H9 (cell line): Measurements from ENCODE around the gene HK3. TPM values are rescaled to one million over a fixed set of nuclear protein-coding genes. Genes with fewer than 3 reads are reported as not detected.
A peak's percentile ranks its signal among the peaks of the same experiment; 100 is the strongest.

ENCODE experiments used
- DNase-seq: peaks from one replicate; pipeline ENCODE4 v3.0.0-alpha.2; 2017
- H2AFZ ChIP-seq: one replicate; pipeline ENCODE4 v1.6.1; 2013; ENCODE audit warnings: mild to moderate bottlenecking, low read length, control low read depth, moderate library complexity
- H2AK5ac ChIP-seq: 2 replicates; pipeline ENCODE4 v1.6.1; 2013; ENCODE audit warnings: low read length, control low read depth, mixed read lengths; ENCODE audit not compliant: insufficient read length
- H2BK120ac ChIP-seq: one replicate; pipeline ENCODE4 v1.6.1; 2013; ENCODE audit warnings: low read depth, mild to moderate bottlenecking, low read length, control low read depth, inconsistent platforms; ENCODE audit not compliant: poor library complexity, severe bottlenecking
- H2BK12ac ChIP-seq: 2 replicates; pipeline ENCODE4 v1.6.1; 2013; ENCODE audit warnings: low read length, control low read depth, mixed read lengths, low read depth; ENCODE audit not compliant: insufficient read length
- H2BK15ac ChIP-seq: 2 replicates; pipeline ENCODE4 v1.6.1; 2013; ENCODE audit warnings: low read depth, low read length, control low read depth
- H2BK20ac ChIP-seq: one replicate; pipeline ENCODE4 v1.6.1; 2013; ENCODE audit warnings: low read depth, mild to moderate bottlenecking, low read length, control low read depth, inconsistent platforms; ENCODE audit not compliant: poor library complexity, severe bottlenecking
- H2BK5ac ChIP-seq: 2 replicates; pipeline ENCODE4 v1.6.1; 2013; ENCODE audit warnings: low read length, control low read depth, mixed read lengths; ENCODE audit not compliant: insufficient read length
- H3K14ac ChIP-seq: 2 replicates; pipeline ENCODE4 v1.6.1; 2013; ENCODE audit warnings: low read length, control low read depth; ENCODE audit not compliant: insufficient read depth
- H3K18ac ChIP-seq: 2 replicates; pipeline ENCODE4 v1.6.1; 2013; ENCODE audit warnings: low read depth, mild to moderate bottlenecking, mixed read lengths, low read length, control low read depth; ENCODE audit not compliant: insufficient read length
- H3K23ac ChIP-seq: 2 replicates; pipeline ENCODE4 v1.6.1; 2013; ENCODE audit warnings: low read length, control low read depth, mixed read lengths, low read depth; ENCODE audit not compliant: insufficient read length
- H3K23me2 ChIP-seq: 2 replicates; pipeline ENCODE4 v1.6.1; 2013; ENCODE audit warnings: low read depth, mild to moderate bottlenecking, mixed read lengths, low read length, control low read depth; ENCODE audit not compliant: insufficient read length, poor library complexity, severe bottlenecking
- H3K27ac ChIP-seq: 2 replicates; pipeline ENCODE4 v1.5.1; 2013; ENCODE audit warnings: low read length, control low read depth, mixed read lengths, low read depth; ENCODE audit not compliant: insufficient read length
- H3K27me3 ChIP-seq: 2 replicates; pipeline ENCODE4 v1.6.1; 2013; ENCODE audit warnings: low read length, control low read depth, inconsistent platforms; ENCODE audit not compliant: insufficient read depth
- H3K4ac ChIP-seq: 2 replicates; pipeline ENCODE4 v1.6.1; 2013; ENCODE audit warnings: low read depth, mild to moderate bottlenecking, control low read depth, inconsistent platforms, low read length, moderate library complexity
- H3K4me1 ChIP-seq: 2 replicates; pipeline ENCODE4 v1.6.1; 2013; ENCODE audit warnings: low read length, control low read depth, inconsistent platforms; ENCODE audit not compliant: insufficient read depth
- H3K4me2 ChIP-seq: 2 replicates; pipeline ENCODE4 v1.6.1; 2013; ENCODE audit warnings: low read length, control low read depth, mixed read lengths; ENCODE audit not compliant: insufficient read length, insufficient read depth
- H3K56ac ChIP-seq: 2 replicates; pipeline ENCODE4 v1.6.1; 2013; ENCODE audit warnings: low read depth, mild to moderate bottlenecking, mixed read lengths, low read length, control low read depth; ENCODE audit not compliant: insufficient read length
- H3K79me1 ChIP-seq: 2 replicates; pipeline ENCODE4 v1.6.1; 2013; ENCODE audit warnings: low read depth, mild to moderate bottlenecking, moderate library complexity, low read length, control low read depth, inconsistent platforms; ENCODE audit not compliant: insufficient read depth, poor library complexity, severe bottlenecking
- H3K79me2 ChIP-seq: 2 replicates; pipeline ENCODE4 v1.6.1; 2013; ENCODE audit warnings: low read length, control low read depth, inconsistent platforms; ENCODE audit not compliant: insufficient read depth
- H3K9ac ChIP-seq: 2 replicates; pipeline ENCODE4 v1.6.1; 2013; ENCODE audit warnings: low read length, control low read depth, mixed read lengths; ENCODE audit not compliant: insufficient read length; ENCODE audit errors: extremely low read depth
- H3K9me3 ChIP-seq: one replicate; pipeline ENCODE4 v1.6.1; 2013; ENCODE audit warnings: low read depth, low read length, inconsistent platforms; ENCODE audit not compliant: control insufficient read depth
- H3T11ph ChIP-seq: one replicate; pipeline ENCODE4 v1.6.1; 2013; ENCODE audit warnings: mild to moderate bottlenecking, low read length, control low read depth, inconsistent platforms
- H4K20me1 ChIP-seq: one replicate; pipeline ENCODE4 v1.6.1; 2013; ENCODE audit not compliant: control insufficient read depth, insufficient read length, insufficient read depth
- H4K5ac ChIP-seq: 2 replicates; pipeline ENCODE4 v1.6.1; 2013; ENCODE audit warnings: low read depth, mild to moderate bottlenecking, mixed read lengths, low read length, control low read depth; ENCODE audit not compliant: insufficient read length
- H4K8ac ChIP-seq: replicated peaks from 2 replicates; pipeline ENCODE4 v1.6.1; 2013; ENCODE audit warnings: low read length, control low read depth, mixed read lengths, low read depth; ENCODE audit not compliant: insufficient read length
- H4K91ac ChIP-seq: 2 replicates; pipeline ENCODE4 v1.6.1; 2013; ENCODE audit warnings: low read depth, mild to moderate bottlenecking, moderate library complexity, mixed read lengths, low read length, control low read depth; ENCODE audit not compliant: insufficient read length
- H3K27ac Mint-ChIP-seq, 3 experiments: 2 replicates in 2 of 3; 3 replicates in 1 of 3; pipeline ENCODE4 v1.8.0; 2020 to 2021; ENCODE audit warnings: mixed read lengths in 3 of 3, mild to moderate bottlenecking in 1 of 3, moderate library complexity in 1 of 3
- H3K27me3 Mint-ChIP-seq: 2 replicates; pipeline ENCODE4 v1.8.0; 2021; ENCODE audit warnings: low read depth, mild to moderate bottlenecking, moderate library complexity, mixed read lengths
- H3K36me3 Mint-ChIP-seq, 3 experiments: 2 replicates in 2 of 3; 3 replicates in 1 of 3; pipeline ENCODE4 v1.8.0; 2020 to 2021; ENCODE audit warnings: low read depth in 3 of 3, mixed read lengths in 3 of 3; ENCODE audit not compliant: insufficient read depth in 1 of 3
- H3K4me1 Mint-ChIP-seq, 2 experiments: 2 replicates each; pipeline ENCODE4 v1.8.0; 2020; ENCODE audit warnings: mixed read lengths in 2 of 2
- H3K4me3 Mint-ChIP-seq, 2 experiments: 2 replicates in 1 of 2; 3 replicates in 1 of 2; pipeline ENCODE4 v1.8.0; 2020 to 2021; ENCODE audit warnings: mild to moderate bottlenecking in 2 of 2, mixed read lengths in 2 of 2, moderate library complexity in 1 of 2
- H3K9me3 Mint-ChIP-seq, 2 experiments: 2 replicates in 1 of 2; 3 replicates in 1 of 2; pipeline ENCODE4 v1.8.0; 2020; ENCODE audit warnings: mild to moderate bottlenecking in 2 of 2, mixed read lengths in 2 of 2, moderate library complexity in 1 of 2
- WGBS: extraction: QIAGEN DNeasy Blood & Tissue Kit; methylation state at CpG from one replicate; pipeline ENCODE4 v1.1.7; 2013; ENCODE audit warnings: missing lambda C conversion rate, low lambda C conversion rate, mixed read lengths; ENCODE audit not compliant: insufficient read length; ENCODE audit errors: extremely low coverage; 5-methylcytosine and 5-hydroxymethylcytosine counted together
- total RNA-seq: library from RNA; stranded (reverse); gene quantifications from 2 replicates; pipeline ENCODE4 v1.2.1, GENCODE V29; 2021
- TF ChIP-seq, protein P1 (sequence below): fragments of 200-600 bp; sonication (generic); conservative IDR thresholded peaks from 3 replicates; pipeline ENCODE4 v1.8.0; 2021; ENCODE audit warnings: antibody characterized with exemption, mild to moderate bottlenecking

Gene HK3
- total RNA-seq, 1 experiment from 2014 or later: not detected

DNA sequence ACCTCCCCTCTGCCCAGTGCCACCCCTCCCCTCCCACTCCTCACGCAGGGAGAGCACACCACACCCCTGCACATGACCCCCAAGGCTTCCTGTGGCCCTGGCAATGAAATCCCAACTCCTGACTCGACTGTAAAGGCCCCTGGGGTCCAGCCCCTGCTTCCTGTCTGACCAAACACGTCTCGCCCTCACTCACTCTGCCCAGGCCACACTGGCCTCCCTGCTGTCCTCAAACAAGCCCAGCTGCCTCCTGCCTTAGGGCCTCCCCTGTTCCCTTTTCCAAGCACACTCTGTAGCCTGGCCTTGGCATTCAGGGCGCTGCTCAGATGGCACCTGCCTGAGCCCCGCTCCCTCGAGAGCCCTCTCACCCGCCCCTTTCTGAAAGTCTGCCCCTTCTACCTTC, 42.4 kb downstream of the HK3 start:
- no peak overlapping the region for H4K5ac ChIP-seq
- no peaks in the 10 kb centered on the region for H3K79me1 ChIP-seq
- Mint-ChIP-seq H3K4me3 (no peak overlapping the region), H3K36me3 (no peaks in the 10 kb centered on the region), H3K27me3 (peaks cover 2% of the 10 kb centered on the region), H3K27ac (0 out of 7 replicates have a peak overlapping the region, but pooled peaks of 1 of the 3 experiments have one; percentile 31), H3K9me3 (no peaks in the 10 kb centered on the region), H3K4me1 (peaks cover 0 to 9% of the 10 kb centered on the region in 2 experiments; a peak in 2 of 4 replicates)
- no peak overlapping the region for H2BK12ac ChIP-seq
- no peak overlapping the region for H2BK120ac ChIP-seq
- H3K9ac ChIP-seq: no peak overlapping the region
- H3K23me2 ChIP-seq: no peaks in the 10 kb centered on the region
- H3T11ph ChIP-seq: no peak overlapping the region
- no peaks in the 10 kb centered on the region for H3K27me3 ChIP-seq
- no peak overlapping the region for H3K14ac ChIP-seq
- no peaks in the 10 kb centered on the region for H4K20me1 ChIP-seq
- DNase-seq: no peak
- no peak overlapping the region for H3K27ac ChIP-seq
- H4K8ac ChIP-seq: no peak overlapping the region
- no peak overlapping the region for H2AK5ac ChIP-seq
- no peaks in the 10 kb centered on the region for H3K4me1 ChIP-seq
- WGBS: no CpG with 5 or more reads among the region's 8 CpGs
- H4K91ac ChIP-seq: no peak overlapping the region
- no peak overlapping the region for H2BK5ac ChIP-seq
- no peak overlapping the region for H2BK20ac ChIP-seq
- H3K23ac ChIP-seq: no peak overlapping the region
- H3K4ac ChIP-seq: no peak overlapping the region
- H2BK15ac ChIP-seq: no peak overlapping the region
- H3K56ac ChIP-seq: no peak overlapping the region
- H2AFZ ChIP-seq: no peak overlapping the region
- H3K18ac ChIP-seq: no peak overlapping the region
- H3K79me2 ChIP-seq: no peaks in the 10 kb centered on the region
- H3K9me3 ChIP-seq: no peaks in the 10 kb centered on the region
- H3K4me2 ChIP-seq: no peak overlapping the region
- TF ChIP-seq, protein P1, sequence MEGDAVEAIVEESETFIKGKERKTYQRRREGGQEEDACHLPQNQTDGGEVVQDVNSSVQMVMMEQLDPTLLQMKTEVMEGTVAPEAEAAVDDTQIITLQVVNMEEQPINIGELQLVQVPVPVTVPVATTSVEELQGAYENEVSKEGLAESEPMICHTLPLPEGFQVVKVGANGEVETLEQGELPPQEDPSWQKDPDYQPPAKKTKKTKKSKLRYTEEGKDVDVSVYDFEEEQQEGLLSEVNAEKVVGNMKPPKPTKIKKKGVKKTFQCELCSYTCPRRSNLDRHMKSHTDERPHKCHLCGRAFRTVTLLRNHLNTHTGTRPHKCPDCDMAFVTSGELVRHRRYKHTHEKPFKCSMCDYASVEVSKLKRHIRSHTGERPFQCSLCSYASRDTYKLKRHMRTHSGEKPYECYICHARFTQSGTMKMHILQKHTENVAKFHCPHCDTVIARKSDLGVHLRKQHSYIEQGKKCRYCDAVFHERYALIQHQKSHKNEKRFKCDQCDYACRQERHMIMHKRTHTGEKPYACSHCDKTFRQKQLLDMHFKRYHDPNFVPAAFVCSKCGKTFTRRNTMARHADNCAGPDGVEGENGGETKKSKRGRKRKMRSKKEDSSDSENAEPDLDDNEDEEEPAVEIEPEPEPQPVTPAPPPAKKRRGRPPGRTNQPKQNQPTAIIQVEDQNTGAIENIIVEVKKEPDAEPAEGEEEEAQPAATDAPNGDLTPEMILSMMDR: no peak
